Measurements from ENCODE around the gene HDAC4. TPM values are rescaled to one million over a fixed set of nuclear protein-coding genes. Genes with fewer than 3 reads are reported as not detected.

The HDAC4 gene
- total RNA-seq, 1 experiment from 2014 or later: 40.1 TPM

GRCh38 chr2:239351687-239352086 is 49.1 kb downstream of the HDAC4 start:
- DNase-seq (ENCODE audit: low read depth, low spot score) (no peak), ATAC-seq (no peak)
- intact Hi-C loops (cut with micrococcal nuclease; ENCODE audit: unreplicated experiment): no loop called here
- H3K4me3 ChIP-seq (ENCODE audit: low read depth in 2 of 2, low read length in 2 of 2): no peak overlapping the region
- H3K36me3 ChIP-seq (ENCODE audit: control insufficient read depth, insufficient read depth, low read length): no peaks in the 10 kb centered on the region
- TF ChIP-seq POLR2AphosphoS5 (IDR thresholded peaks at IDR 0.05; ENCODE audit: low read depth, low read length) (no peak), TCF7L2 (IDR thresholded peaks at IDR 0.05; ENCODE audit: low read depth, low read length) (no peak), CTCF (IDR thresholded peaks at IDR 0.05) (no peak), SIN3A (IDR thresholded peaks at IDR 0.05; ENCODE audit: borderline replicate concordance, insufficient read depth, low read depth, low read length) (no peak)
- TF ChIP-seq, protein P1, sequence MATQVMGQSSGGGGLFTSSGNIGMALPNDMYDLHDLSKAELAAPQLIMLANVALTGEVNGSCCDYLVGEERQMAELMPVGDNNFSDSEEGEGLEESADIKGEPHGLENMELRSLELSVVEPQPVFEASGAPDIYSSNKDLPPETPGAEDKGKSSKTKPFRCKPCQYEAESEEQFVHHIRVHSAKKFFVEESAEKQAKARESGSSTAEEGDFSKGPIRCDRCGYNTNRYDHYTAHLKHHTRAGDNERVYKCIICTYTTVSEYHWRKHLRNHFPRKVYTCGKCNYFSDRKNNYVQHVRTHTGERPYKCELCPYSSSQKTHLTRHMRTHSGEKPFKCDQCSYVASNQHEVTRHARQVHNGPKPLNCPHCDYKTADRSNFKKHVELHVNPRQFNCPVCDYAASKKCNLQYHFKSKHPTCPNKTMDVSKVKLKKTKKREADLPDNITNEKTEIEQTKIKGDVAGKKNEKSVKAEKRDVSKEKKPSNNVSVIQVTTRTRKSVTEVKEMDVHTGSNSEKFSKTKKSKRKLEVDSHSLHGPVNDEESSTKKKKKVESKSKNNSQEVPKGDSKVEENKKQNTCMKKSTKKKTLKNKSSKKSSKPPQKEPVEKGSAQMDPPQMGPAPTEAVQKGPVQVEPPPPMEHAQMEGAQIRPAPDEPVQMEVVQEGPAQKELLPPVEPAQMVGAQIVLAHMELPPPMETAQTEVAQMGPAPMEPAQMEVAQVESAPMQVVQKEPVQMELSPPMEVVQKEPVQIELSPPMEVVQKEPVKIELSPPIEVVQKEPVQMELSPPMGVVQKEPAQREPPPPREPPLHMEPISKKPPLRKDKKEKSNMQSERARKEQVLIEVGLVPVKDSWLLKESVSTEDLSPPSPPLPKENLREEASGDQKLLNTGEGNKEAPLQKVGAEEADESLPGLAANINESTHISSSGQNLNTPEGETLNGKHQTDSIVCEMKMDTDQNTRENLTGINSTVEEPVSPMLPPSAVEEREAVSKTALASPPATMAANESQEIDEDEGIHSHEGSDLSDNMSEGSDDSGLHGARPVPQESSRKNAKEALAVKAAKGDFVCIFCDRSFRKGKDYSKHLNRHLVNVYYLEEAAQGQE (IDR thresholded peaks at IDR 0.05; ENCODE audit: insufficient read depth in 1 of 2, low read depth in 2 of 2, low read length in 1 of 2): no peak
- ChIA-PET CTCF (no interaction called here), POLR2A (no interaction called here)
- H3K9me3 ChIP-seq (ENCODE audit: control insufficient read depth, insufficient read depth, low read depth, low read length): peaks cover 11% of the 10 kb centered on the region; the same call in 1 of the 2 replicates
- no peak overlapping the region for H3K27ac ChIP-seq (ENCODE audit: low read length)
- no peaks in the 10 kb centered on the region for H3K4me1 ChIP-seq (ENCODE audit: control insufficient read depth, insufficient read depth, low read length)
- no peaks in the 10 kb centered on the region for H3K27me3 ChIP-seq (ENCODE audit: control insufficient read depth, insufficient read depth, low read length)
- no TSS peak for BruUV-seq (replicated peaks)
- in situ Hi-C loops (cut with HindIII; ENCODE audit: low pct_unique_long_range_greater_than_20kb, low sequenced_read_pairs): no loop called here

GRCh38 chr2:239349453-239350135 is 51.2 kb downstream of the HDAC4 start:
- no peak for DNase-seq (ENCODE audit: low read depth, low spot score)
- intact Hi-C loops (cut with micrococcal nuclease; ENCODE audit: unreplicated experiment): no loop called here
- Histone ChIP-seq H3K9me3 (ENCODE audit: control insufficient read depth, insufficient read depth, low read depth, low read length) (peaks cover 1% of the 10 kb centered on the region; the same call in 1 of the 2 replicates), H3K27me3 (ENCODE audit: control insufficient read depth, insufficient read depth, low read length) (no peaks in the 10 kb centered on the region), H3K4me3 (ENCODE audit: low read depth in 2 of 2, low read length in 2 of 2) (no peak overlapping the region), H3K4me1 (ENCODE audit: control insufficient read depth, insufficient read depth, low read length) (no peaks in the 10 kb centered on the region), H3K36me3 (ENCODE audit: control insufficient read depth, insufficient read depth, low read length) (no peaks in the 10 kb centered on the region), H3K27ac (ENCODE audit: low read length) (no peak overlapping the region)
- POLR2A ChIA-PET: no interaction called here
- in situ Hi-C loops (cut with HindIII; ENCODE audit: low pct_unique_long_range_greater_than_20kb, low sequenced_read_pairs): no loop called here
- no peak for ATAC-seq
- TF ChIP-seq CTCF (IDR thresholded peaks at IDR 0.05) (no peak), SIN3A (IDR thresholded peaks at IDR 0.05; ENCODE audit: borderline replicate concordance, insufficient read depth, low read depth, low read length) (no peak), POLR2AphosphoS5 (IDR thresholded peaks at IDR 0.05; ENCODE audit: low read depth, low read length) (no peak), TCF7L2 (IDR thresholded peaks at IDR 0.05; ENCODE audit: low read depth, low read length) (no peak)
- TF ChIP-seq, protein P1 (IDR thresholded peaks at IDR 0.05; ENCODE audit: insufficient read depth in 1 of 2, low read depth in 2 of 2, low read length in 1 of 2): no peak
- BruUV-seq (replicated peaks): no TSS peak
- CTCF ChIA-PET: no interaction called here
